ENCODE results near the gene ITGA2. TPM values are rescaled to one million over a fixed set of nuclear protein-coding genes. Genes with fewer than 3 reads are reported as not detected.

ITGA2 gene
- total RNA-seq, 4 donors from 2014 or later, result 1.1 to 6.8 (median 1.8) TPM

DNA sequence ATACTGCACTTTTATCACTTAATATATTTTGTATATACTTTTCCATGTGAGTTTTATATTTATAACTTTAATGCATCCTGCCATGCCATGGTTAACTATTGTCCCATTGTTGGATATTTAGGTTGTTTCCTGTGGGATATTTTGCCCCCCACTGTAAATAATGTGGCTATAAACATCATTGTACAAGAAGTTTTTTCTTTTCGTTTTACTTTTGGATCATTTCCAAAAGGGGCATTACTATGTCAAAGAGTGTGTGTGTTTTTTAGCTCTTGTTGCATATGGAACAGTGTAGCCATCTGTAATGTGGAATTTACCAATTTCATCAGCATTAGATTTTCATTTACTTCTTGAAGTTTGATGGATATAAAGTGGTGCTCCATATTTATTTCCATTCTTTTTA lies 13.3 kb downstream of the ITGA2 start:
- DNase-seq (ENCODE audit: low spot score) (no peak), ATAC-seq (ENCODE audit: low FRiP score) (no peak)
- TF ChIP-seq, protein P1, sequence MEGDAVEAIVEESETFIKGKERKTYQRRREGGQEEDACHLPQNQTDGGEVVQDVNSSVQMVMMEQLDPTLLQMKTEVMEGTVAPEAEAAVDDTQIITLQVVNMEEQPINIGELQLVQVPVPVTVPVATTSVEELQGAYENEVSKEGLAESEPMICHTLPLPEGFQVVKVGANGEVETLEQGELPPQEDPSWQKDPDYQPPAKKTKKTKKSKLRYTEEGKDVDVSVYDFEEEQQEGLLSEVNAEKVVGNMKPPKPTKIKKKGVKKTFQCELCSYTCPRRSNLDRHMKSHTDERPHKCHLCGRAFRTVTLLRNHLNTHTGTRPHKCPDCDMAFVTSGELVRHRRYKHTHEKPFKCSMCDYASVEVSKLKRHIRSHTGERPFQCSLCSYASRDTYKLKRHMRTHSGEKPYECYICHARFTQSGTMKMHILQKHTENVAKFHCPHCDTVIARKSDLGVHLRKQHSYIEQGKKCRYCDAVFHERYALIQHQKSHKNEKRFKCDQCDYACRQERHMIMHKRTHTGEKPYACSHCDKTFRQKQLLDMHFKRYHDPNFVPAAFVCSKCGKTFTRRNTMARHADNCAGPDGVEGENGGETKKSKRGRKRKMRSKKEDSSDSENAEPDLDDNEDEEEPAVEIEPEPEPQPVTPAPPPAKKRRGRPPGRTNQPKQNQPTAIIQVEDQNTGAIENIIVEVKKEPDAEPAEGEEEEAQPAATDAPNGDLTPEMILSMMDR (IDR thresholded peaks at IDR 0.05), result no peak

- TF ChIP-seq, protein P1 (IDR thresholded peaks at IDR 0.05), result no peak
- DNase-seq (ENCODE audit: low spot score), result no peak
- ATAC-seq (ENCODE audit: low FRiP score), result no peak
These were observed 14.0 kb downstream of the ITGA2 start for GRCh38 chr5:53003144-53003543.

DNA sequence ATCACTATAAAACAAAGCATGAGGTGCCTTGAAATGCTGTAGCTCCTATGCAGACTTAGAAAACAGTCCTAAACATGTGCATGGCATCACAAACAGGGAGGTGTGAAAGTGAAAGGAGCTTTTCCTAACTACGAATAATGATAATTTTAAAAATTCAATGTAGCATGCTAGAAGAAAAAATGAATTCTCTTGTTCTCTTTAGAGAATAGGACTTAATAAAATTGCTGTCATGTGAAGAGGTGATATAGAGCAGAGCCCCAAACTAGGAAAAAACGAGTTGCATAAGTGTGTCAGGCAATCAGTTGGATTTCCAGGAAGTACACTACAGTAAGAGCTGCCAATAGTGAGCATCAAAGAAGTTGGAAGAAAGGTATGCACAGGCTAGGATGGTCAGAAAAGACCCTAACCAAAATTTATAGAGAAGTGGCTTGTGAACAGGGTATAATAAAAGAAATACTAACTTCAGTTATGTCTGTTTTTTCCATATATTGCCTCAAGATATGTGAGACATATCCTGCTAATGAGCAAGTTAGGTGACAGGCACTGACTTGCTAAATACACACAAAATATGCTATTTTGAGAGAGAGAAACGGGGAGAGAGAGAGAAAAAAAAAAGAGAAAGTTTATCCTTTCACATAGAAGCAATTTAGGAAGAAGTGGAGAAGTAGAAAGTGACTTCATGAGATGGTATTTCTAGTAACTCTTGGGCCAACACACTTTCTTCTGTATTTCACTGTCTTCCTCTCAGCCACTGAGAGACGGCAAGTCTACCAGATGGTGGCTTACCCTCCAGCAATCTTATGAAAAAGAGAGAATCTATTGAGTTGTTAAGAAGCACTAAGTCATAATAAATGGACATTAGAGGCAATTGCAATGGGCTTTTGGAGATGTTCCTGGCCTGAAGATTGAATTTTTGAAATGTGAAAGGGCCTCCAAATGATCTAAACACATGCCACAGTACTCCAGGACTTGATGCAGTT lies 18.0 kb downstream of the ITGA2 start:
- no peak for DNase-seq (ENCODE audit: low spot score)
- TF ChIP-seq, protein P1 (IDR thresholded peaks at IDR 0.05), result no peak

DNA sequence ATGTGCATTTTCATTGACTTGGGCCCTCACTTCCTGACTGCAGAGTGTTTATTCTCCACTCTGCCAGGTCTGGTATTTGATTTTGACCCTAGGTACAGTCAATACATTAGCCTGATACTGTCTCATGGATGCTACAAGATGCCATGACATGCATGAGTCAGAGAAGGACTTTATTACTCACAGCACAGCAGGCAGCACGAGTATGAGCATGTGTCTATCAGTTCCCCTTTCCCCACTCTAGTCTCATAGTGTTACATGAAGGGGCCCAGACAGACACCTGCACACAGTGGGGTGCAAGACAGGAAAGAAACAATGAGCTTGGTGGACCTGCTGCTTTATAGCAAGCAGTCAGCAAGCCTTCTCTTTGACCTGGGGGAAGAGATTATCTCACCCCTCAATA lies 19.6 kb downstream of the ITGA2 start:
- ATAC-seq (ENCODE audit: low FRiP score) (no peak), DNase-seq (ENCODE audit: low spot score) (no peak)
- TF ChIP-seq, protein P1 (IDR thresholded peaks at IDR 0.05), result no peak

More for the DNA sequence above, 18.0 kb downstream of the ITGA2 start:
- ATAC-seq (ENCODE audit: low FRiP score), result no peak

DNA sequence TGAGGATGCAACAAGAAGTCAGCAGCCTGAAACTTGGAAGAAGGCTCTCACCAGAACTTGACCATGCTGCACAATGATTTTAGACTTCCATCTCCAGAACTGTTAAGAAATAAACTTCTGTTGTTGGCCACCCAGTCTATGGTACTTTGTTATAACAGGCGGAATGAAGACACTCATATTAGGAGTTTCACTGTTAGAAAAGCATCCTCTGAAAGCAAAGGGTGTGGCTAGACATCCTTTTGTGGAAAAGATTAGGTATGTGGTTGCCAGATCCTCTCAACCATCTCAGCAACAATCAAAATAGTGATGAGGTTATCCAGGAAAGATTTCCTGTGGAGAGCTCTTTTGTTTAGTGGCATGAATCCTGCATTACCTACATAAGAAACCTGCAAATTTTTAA lies 20.7 kb downstream of the ITGA2 start:
- TF ChIP-seq, protein P1 (IDR thresholded peaks at IDR 0.05), result no peak
- no peak for ATAC-seq (ENCODE audit: low FRiP score)
- no peak for DNase-seq (ENCODE audit: low spot score)

DNA sequence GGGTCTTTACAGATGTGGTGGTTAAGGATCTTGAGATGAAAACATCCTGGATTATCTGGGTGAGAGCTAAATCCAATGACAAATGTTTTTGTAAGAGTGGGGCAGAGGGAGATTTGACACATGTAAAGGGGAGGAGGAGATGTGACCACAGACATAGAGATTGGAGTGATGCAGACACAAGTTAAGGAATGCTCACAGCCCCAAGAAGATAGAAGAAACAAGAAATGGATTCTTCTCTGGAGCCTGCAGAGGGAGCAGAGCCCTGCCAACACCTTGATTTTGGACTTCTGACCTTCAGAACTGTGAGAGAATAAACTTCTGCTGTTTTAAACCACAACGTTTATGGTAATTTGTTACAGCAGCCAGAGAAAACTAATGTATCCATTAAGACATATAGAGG lies 21.7 kb downstream of the ITGA2 start:
- DNase-seq (ENCODE audit: low spot score) (no peak), ATAC-seq (ENCODE audit: low FRiP score) (no peak)
- TF ChIP-seq, protein P1 (IDR thresholded peaks at IDR 0.05), result no peak

DNA sequence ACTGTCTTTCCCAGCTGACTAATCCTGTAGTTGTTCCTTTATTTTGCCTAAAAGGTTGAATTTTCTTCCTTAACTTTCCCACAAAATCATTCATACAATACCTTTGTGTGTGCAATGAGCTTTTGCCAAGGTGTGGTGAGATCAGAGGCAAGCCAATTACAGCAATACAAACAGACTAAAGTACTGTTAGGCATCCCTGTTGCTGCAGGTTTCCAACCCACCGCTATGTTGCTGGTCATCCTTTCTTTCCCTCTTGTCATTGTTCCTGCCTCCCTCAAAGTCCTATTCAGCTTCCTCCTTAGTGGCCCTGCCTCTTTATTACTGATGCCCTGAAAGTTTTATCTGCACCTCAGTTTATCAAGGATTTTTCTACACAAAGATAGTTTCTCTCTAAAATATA lies 22.1 kb downstream of the ITGA2 start:
- DNase-seq (ENCODE audit: low spot score) (no peak), ATAC-seq (ENCODE audit: low FRiP score) (no peak)
- TF ChIP-seq, protein P1 (IDR thresholded peaks at IDR 0.05), result no peak

Measured in omental fat pad (tissue), 4 donors.